GM12801 (cell line): Measurements from ENCODE around the gene PLPPR2.

Experiments
- TF ChIP-seq, protein P1 (sequence below): IDR thresholded peaks from one replicate; pipeline ENCODE4 v1.5.1; 2011; ENCODE audit warnings: control low read depth; ENCODE audit not compliant: insufficient read length; ENCODE audit errors: extremely low read depth

PLPPR2 gene

DNA sequence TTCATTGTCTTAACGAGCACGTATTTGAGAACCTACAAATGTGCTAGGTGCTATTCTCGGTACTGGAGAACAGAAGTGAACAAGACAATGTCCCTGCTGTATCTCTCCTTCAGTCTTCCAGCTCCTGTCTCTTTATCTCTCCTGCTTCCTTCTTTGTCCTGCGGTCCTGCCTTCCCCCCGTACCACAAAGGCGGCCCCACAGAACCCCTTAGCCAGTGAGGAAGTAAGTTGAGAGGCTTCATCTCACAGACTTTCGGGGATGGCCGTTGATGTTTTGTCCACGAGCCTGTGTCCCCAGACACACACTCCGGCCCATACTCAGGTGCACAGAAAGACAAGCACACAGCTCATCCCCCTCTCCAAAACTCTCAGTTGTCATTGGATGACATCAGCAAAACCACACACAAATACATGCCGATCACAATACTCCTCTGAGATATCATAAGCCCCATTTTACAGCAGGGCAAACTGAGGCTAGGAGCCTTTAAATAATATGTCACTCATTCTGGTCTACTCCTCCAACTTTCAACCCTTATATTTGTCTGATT lies 18.7 kb downstream of the PLPPR2 start:
- TF ChIP-seq, protein P1, sequence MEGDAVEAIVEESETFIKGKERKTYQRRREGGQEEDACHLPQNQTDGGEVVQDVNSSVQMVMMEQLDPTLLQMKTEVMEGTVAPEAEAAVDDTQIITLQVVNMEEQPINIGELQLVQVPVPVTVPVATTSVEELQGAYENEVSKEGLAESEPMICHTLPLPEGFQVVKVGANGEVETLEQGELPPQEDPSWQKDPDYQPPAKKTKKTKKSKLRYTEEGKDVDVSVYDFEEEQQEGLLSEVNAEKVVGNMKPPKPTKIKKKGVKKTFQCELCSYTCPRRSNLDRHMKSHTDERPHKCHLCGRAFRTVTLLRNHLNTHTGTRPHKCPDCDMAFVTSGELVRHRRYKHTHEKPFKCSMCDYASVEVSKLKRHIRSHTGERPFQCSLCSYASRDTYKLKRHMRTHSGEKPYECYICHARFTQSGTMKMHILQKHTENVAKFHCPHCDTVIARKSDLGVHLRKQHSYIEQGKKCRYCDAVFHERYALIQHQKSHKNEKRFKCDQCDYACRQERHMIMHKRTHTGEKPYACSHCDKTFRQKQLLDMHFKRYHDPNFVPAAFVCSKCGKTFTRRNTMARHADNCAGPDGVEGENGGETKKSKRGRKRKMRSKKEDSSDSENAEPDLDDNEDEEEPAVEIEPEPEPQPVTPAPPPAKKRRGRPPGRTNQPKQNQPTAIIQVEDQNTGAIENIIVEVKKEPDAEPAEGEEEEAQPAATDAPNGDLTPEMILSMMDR = no peak

DNA sequence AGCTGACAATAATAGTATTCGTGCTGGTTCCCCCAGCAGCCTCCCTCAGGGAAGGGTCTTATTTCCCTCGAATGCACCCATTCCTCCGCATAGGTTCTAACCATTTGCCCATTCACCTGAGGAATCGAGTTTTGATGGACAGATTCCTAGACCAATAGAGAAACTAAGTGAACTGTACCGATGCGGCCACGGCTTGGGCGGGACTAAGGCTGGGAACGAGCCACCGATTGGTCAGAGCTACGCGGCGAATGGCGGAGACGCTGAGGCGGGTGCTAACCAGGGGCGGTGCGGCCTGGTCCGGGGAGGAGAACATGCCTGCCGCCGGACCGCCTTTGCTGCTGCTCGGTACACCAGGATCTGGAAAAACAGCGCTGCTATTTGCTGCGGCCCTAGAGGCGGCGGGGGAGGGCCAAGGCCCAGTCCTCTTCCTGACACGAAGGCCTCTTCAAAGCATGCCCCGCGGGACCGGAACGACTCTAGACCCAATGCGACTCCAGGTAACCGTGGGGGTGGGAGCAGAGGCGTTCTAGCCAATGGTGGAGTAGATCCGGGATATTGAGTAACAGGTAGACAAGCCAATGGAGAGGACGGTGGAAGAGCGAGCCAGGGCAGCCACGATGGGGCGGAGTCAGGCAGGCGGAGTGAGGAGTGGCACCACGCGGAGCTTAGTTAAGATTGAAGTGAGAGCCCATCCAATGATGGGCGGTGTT lies 19.4 kb downstream of the PLPPR2 start, which contains the start of gene SWSAP1:
TSS of gene SWSAP1 (plus strand) at position 234 of the 710 bp plus-strand sequence. CDS start at position 249, 15 bp downstream.
- TF ChIP-seq, protein P1 = no peak

DNA sequence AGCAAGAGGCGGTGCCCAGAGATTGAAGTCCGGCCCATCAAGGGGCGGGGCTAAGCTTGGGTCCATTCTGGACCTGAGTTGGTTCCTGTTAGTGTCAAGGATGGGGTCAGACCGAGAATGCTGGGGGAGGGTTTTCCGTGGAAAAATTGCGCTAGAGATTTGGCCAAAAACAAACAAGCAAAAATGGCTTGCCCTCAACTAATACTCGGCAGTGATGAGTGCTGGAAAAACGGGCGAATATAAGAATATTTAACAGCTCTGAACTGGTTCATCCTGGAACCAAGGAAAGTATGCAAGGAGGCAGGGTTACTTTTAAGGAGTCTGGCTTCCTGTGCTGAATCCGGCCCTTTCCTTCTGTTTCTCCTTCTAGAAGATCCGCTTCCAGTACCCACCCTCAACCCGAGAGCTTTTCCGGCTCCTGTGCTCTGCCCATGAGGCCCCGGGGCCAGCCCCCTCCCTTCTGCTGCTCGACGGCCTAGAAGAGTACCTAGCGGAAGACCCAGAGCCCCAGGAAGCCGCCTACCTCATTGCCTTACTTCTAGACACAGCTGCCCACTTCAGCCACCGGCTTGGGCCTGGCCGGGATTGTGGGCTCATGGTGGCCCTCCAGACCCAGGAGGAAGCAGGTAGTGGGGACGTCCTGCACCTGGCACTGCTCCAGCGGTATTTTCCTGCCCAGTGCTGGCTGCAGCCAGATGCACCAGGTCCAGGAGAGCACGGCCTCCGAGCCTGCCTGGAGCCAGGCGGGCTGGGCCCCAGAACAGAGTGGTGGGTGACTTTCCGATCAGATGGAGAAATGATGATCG lies 20.1 kb downstream of the PLPPR2 start:
- TF ChIP-seq, protein P1 = no peak

DNA sequence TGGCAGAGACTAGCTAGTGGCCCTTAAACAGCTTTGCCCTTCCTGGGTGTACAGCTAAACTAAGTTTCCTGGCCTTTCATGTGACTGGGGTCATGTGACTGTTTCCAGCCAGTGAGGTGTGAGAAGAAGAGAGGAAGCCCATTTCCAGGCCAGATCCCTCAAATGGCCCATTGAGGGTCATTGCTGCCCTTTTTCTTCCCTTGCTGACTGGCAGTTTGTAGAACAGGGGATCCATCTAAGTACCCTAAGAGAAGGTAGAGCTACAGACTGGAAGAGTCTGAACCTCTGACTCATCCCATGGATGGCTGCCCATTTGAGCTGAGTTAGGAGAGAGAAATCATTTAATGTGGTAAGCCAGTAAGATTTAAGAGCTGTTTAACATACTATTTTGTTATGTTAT lies 22.0 kb downstream of the PLPPR2 start:
- TF ChIP-seq, protein P1 = no peak

DNA sequence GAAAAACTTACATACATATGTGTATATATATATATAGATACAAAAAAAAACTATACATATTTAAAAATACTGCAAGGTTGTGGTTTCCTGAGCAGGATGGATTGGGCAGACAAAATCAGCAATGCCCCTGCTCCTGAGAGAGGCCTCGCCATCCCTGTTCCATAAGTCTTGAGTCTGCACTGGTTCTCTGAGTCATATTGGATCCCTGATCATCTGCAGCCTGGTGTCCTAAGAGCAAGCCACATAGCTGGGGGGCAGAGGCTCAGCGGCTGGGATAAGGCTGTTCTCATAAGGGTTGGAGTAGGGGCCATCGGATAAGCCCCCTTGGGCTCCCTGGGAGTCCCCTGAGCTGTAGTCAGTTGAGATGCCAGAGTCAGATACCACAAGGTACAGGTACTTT lies 22.5 kb downstream of the PLPPR2 start:
- TF ChIP-seq, protein P1 = no peak

DNA sequence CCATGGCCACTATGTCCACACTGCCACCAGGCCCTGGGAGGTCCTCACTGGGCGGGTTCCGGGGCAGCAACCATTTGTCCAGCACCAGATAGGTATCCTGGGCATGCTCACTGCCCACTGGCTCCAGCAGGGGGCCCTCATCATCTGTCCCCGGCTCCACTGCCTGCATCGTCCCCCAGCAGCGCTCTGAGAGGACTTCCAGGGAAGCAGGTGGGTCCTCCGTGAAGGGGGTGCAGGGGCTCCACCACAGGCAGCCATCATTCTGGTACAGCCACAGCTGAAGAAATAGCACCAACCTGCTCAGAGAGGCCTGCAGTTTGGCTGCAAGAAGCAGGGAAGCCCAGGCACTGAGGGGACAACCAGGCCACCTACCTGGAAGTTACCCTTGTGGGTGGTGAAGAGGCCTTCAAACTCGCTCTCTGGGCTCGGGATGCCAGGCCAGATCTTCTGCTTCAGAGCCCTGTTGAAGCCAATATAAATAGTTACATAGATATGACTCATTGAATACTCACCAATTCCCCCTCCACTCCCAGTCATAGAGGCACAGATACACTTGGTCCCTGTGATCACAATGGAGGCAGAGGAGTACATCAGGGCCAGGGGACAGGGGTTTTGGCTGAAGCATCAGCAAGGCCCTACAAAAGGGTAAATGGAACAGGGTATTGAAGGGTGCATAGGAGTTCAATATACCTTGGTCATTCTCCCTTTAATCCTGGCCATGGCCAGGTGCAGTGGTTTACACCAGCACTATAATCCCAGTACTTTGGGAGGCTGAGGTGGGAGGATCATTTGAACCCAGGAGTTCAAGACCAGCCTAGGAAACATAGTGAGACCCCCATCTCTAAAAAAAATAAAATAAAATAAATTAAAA lies 23.3 kb downstream of the PLPPR2 start:
- TF ChIP-seq, protein P1 = no peak
